Iris pigment epithelial cell (primary cell): ENCODE results near the gene PRKD1.
A peak's percentile ranks its signal among the peaks of the same experiment; 100 is the strongest.
"Not testable (repeated sequence)": the region's sequence is repeated elsewhere in the genome, so short reads cannot be mapped to it uniquely, and the experiment has no call there.

Source experiments
- DNase-seq: peaks from one replicate; pipeline ENCODE4 v3.0.0-alpha.2; 2011; ENCODE audit warnings: low read depth

Gene PRKD1

DNA sequence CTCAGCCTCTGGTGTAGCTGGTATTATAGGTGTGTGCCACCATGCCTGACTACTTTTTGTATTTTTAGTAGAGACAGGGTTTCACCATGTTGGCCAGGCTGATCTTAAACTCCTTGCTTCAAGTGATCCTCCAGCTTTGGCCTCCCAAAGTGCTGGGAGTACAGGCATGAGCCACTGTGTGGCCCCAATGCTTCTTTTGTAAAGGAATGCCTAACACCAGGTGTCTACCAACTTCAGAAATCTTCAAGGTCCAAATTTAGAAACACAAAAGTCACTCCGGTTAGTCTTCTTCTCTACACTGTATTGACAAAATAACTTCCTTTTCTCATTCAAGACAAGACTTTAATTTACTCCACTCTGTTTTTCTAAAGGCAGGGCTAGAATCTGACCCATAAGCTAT is 188.7 kb downstream of the PRKD1 start:
- no peak for DNase-seq

DNA sequence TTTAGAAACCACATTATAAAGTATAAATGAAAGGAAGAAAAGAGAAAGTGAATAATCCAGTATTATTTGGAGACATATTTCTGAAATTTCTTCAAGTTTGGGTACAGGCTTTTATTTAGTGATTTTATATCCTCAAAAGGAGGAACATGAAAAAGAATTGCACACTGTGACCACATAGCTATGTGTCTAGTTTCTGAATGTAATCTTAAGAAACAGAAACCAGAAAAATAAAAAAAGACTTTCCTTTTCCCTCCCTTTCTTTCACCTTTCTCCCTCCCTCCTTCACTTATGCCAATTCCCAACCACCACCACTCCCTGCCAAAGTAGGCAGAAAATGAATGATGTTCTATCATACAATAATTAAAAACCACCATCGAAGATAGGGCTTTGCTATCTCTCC is 189.6 kb downstream of the PRKD1 start:
- no peak for DNase-seq

DNA sequence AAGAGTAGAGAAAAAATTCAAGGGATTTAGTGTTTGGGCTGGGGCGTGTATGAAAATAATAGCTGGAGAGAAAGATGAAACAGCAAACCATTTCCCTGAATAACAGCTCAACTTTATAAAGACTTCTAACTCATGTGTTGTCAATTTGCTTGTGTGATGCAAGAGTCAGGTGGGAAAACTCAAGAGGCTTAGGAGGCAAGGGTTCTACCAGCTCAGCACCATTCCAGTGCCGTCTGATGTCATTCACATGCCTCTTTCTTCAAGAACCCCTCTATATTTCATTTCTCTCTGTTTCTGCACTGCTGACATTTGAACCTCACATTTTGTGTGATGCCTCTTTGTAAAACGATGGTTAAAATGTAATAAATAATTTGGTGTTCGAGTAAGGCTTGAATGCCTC is 192.2 kb downstream of the PRKD1 start:
- no peak for DNase-seq

DNA sequence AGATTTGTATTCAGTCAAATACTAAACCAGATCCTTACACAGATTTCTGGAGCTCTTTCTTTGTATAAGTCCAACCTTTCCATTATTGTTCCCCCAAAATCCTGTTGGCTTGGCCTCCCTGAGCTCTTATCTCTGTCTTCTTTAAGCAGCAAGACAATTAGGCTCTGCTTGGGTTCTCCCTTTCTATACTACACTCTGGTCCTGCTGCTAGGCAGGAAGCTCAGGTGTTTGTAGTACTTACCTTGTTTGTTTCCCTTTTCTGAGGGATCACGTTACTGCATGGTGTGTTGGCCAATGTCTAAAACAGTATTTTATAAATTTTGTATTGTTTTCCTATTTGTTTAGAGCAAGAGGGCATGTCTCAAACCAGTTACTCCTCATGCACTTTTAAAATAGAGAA is 192.9 kb downstream of the PRKD1 start:
- DNase-seq, result no peak

DNA sequence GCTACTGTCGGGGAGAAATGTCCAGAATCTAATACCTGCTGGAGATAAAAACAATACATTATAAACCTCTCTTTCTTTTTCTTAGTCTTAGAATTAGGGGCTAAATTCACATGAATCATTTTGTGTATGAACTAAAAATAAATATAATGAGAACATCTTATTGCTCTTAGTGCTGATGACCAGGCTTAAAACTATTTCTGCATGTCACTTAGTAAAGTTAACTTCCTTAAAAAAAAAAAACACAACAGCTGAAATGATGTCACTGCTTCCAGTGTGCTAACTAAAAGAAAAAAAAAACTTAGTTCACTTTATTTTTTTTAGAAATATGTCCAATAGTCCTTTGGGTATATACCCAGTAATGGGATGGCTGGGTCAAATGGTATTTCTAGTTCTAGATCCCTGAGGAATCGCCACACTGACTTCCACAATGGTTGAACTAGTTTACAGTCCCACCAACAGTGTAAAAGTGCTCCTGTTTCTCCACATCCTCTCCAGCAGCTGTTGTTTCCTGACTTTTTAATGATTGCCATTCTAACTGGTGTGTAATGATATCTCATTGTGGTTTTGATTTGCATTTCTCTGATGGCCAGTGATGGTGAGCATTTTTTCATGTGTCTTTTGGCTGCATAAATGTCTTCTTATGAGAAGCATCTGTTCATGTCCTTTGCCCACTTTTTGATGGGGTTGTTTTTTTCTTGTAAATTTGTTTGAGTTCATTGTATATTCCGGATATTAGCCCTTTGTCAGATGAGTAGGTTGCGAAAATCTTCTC is 200.9 kb downstream of the PRKD1 start:
- peak; percentile 84 for DNase-seq

DNA sequence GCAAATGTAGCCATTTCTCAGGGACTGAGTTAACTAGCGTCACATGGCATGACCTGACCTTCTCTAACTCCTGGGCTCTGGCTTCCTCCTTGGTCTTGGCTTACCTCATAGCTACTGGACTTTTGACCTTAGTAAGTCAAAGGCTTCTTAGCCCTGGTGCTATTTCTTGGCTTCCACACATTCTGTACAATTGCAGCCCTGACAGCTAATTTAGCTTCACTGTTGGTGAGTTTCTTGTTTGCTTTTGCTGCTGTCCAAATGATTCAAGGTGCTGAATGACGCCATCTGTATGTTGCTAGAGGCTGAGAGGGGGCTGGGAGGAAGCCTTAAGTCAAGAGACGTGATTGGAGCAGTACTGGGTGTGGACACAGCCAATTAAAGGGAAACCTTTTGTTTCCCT is 202.7 kb downstream of the PRKD1 start:
- DNase-seq, result peak; percentile 62

DNA sequence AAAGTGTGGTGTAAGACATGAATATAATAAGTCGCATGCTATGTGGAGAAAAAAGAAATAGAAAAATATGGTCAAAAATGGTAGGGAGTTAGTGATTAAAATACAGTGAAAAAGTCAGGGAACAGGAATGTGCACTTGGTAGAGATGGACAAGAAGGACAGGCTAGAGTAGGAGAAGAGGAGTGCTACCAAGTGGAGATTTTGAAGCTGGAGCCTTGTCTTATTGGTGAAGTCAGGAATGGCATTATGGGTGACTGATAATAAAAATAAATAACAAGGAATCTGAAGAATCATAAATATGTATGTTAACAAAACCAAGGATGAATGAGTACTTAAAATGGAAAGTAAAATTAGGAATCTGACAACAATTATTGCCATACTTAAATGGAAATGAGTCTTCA is 204.8 kb downstream of the PRKD1 start:
- DNase-seq, result no peak

DNA sequence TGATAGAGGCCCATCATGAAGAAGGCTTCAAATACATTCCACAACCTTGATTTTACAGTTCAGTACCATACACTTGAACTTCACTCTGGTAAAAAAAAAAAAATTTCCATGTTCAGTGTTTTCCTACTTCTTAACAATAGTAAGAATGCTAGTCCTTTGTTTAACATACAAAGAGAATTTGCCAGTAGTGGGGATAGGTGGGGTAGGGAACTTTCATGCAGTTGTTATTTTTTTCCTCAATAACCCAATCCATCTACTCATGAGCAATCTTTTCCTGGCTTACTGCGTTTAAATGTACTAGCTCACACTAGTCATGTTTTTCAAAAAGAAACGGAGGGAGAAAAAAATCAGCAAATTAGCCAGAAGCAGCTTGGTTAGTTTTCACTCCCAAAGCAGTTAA is 206.1 kb downstream of the PRKD1 start:
- DNase-seq, result no peak

DNA sequence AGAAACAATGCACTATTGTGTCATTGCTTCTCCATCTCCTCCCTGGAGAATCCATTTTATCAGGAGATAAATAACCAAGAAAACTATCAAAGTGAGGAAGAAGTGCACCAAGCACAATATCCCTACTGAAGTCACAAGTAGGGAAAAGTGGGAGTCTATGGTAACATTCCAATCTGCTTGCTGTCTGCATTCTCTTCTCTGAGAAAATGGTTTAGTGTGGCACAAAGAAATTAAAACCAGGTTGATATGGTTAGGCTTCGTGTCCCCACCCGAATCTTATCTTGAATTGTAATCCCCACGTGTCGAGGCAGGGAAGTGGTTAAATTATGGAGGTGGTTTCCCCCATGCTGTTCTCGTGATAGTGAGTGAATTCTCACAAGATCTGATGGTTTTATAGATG is 209.7 kb downstream of the PRKD1 start:
- no peak for DNase-seq

DNA sequence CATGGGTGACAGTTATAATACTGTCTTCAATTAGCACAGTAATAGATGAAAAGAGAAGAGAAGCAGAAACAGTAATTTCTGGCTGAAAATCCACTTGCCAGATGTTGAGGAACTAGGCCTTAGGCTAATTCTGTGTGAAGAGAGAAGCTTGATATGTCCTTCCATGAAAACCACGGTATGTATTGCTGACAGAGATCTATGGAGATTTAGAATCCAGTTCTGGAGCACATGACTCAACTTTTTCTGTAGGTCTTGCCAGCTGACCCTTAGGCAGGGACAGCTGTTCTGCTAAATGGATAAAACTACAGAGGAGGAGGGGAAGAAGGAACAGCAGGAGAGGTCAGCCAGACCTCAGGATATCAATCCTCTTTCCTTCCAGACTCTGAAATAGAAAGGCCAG is 211.5 kb downstream of the PRKD1 start:
- peak; percentile 13 for DNase-seq

DNA sequence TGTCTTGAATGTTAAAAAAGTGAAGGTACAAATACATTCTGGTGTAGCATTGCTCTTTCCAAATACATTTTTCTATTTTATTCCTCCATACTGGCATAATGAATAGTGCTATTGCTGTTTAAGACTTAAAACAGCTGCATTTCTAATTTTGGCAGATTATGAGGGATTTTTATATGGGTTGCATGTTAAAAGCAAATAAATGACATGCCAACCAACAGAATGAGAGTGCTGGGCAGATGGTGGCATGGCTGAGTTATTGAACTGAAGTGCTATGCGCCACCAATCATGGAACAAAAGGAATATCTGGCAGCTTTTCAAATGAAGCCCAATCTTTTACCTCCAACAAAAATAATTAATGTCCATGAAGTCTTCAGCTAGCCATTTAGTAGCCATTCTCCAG is 215.0 kb downstream of the PRKD1 start:
- no peak for DNase-seq

DNA sequence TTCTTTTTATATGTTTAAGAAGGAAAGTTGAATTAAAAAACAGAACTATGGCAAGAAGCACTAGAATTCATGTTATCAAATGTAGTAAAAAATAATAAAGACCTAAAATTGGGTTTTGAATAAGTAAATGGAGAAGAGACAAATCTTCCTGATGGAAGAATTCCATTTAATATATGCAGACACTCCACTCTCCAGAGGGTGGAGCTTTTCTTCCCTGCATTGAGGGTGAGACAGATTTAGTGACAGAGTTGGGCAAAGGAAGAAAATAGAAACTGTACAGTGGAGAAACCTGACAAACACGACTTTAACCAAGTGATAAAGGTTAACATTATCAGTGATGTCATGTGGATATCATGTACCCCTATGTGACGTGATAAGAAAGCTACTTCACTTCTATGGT is 217.6 kb downstream of the PRKD1 start:
- no peak for DNase-seq

DNA sequence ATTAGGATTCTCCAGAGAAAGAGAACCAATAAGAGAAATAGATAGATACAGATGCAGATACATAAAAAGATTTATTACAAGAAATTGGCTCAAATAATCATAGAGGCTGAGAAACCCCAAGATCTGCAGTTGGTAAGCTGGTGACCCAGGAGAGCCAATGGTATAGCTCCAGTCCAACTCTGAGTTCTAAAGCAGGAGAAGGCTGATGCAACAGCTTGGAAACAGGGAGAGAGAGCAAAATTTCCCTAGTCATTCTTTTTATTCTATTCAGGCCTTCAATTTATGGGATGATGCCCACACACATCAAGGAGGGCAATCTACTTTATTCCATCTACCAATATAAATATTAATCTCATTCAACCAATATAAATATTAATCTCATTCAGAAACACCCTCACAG is 218.2 kb downstream of the PRKD1 start:
- DNase-seq, result no peak

DNA sequence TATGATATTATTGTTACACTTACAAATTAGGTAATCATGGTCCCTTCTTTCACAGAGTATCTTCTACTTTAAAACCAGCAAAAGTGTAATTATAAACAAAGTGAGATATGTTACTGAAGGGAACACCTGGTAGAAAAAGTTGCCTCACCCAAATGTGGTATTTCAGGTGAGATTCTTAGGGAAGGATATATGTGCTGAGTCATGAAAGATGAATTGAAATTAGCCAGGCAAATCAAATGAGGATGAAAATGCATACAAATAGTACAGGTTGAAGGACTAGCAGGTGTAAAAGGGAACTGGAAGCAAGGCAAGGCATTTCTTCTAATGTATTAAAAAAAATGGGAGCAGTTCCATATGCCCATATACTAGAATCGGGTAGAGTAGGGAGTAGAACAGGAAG is 220.9 kb downstream of the PRKD1 start:
- DNase-seq, result no peak

DNA sequence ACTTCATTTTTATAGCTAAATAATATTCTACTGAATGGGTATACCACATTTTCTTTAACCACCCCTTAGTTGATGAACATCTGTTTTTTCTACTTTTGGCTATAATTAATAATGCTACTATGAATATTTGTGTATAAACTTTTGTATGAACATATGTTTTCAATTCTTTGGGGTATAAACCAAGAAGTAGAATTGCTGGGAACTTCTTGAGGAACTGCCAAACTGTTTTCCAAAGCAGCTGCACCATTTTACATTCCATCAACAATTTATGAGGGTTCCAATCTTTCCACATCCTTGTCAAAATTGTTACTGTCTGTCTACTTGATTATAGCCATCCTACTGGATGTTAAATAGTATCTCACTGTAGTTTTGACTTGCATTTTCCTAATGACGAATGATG is 221.8 kb downstream of the PRKD1 start:
- DNase-seq, result no peak

DNA sequence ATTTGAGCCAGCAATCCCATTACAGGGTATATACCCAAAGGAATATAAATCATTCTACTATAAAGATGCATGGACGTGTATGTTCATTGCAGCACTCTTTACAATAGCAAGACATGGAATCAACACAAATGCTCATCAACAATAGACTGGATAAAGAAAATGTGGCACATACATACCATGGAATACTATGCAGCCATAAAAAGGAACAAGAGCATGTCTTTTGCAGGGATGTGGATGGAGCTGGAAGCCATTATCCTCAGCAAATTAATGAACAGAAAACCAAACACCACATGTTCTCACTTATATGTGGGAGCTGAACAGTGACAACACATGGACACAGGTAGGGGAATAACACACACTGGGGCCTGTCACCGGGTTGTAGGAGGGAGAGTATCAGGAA is 238.1 kb downstream of the PRKD1 start:
- not testable (repeated sequence) for DNase-seq

DNA sequence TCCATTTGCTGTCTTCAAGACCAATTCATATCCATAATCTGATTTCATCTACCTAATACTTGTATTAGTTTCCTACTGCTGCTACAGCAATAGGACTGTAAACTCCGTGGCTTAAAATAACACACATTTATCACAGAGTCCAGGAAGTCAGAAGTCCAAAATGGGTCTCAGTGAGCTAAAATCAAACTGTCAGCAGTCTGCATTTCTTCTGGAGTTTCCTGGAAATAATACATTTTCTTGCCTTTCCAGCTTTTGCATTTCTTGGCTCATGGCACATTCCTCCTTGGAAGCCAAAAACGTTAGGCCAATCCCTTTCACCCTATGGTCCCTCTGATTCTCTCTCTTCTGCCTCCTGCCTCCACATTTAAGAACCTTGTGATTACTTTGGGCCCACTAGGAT is 239.8 kb downstream of the PRKD1 start:
- no peak for DNase-seq

DNA sequence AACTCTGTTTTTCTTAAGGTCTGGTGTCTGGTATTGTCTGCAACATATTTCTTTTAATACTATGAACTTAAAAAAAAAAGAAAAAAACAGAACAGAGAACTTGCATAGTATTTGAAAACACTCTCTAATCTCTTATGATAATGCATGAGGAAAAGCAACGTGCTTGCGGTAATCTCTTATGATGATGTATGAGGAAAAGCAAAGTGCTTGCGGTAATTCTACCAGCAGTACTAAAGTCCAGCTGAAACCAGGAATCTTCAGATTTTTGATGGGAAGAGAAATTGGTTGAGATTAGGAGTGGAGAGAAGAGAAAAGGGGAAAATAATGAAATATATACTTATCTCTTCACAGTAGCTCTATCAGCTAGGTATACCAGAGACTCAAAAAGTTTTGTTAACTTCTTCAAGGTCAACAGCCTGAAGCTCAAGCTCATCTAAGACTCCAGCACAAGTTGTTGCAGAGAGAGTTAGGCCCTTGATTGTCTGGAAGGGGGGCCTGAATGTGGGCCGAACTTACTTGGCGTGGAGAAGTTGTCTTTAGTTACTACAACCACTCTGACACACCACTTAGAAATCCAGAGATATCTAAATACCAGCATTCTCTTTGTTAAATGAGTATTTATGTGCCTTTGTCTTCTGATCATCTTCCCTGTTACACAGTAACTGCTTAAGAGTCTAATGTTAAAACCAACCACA is 240.4 kb downstream of the PRKD1 start:
- peak; percentile 41 for DNase-seq

DNA sequence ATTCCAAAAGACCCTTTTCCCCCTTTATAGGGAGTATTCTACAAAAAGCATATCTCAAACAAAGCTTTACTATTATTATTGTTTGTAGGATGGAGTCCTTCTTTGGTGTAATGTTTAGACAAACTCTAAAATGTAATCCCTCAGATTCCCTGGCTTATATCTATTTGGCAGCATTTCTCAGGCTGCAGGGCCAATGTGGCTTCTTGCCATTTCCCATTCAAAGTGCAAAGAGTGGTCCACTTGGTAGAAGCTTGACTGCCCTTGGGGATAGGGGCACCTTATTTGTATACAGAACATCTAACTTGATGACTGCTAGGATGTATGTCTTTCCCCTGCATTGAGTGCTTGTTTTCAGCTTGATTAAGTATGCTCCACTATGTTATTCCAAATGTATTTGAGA is 242.7 kb downstream of the PRKD1 start:
- no peak for DNase-seq

DNA sequence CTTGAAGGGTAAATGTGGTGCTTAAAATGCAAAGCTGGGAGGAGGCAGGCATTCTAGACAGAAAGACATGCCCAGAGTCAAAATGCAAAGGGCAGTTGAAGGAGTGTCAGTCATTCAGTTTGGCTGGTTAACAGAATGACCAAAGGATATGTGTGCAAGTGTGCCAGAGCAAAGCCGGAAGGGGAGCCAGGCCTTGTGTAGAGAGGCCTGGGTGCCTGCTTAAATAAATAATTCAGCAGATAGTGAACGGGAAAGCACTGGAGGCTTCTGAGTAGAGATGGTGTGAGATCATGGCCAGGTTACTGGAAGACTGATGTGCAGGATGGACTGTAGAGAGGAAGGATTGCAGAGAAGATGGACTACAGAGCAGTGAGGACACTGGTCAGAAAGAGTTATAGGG is 244.9 kb downstream of the PRKD1 start:
- DNase-seq, result no peak

DNA sequence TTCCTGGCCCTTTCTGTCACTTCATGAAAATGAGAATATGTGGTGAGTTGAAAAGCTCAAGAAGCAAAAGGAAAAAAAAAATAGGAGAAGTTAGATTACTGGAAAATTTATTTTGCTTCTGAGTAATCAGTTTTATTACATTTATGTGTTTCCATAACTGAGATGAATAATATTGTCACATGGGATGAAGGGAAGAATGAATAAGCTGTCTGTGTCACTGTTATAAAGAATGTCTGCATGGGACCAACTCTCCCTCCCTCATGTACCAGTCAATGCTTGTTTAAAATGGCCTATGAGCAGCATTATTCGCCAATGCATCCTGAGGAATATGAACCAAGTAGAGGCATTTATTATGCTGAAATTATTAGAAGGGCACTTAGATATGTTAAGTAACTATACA is 246.3 kb downstream of the PRKD1 start:
- no peak for DNase-seq

DNA sequence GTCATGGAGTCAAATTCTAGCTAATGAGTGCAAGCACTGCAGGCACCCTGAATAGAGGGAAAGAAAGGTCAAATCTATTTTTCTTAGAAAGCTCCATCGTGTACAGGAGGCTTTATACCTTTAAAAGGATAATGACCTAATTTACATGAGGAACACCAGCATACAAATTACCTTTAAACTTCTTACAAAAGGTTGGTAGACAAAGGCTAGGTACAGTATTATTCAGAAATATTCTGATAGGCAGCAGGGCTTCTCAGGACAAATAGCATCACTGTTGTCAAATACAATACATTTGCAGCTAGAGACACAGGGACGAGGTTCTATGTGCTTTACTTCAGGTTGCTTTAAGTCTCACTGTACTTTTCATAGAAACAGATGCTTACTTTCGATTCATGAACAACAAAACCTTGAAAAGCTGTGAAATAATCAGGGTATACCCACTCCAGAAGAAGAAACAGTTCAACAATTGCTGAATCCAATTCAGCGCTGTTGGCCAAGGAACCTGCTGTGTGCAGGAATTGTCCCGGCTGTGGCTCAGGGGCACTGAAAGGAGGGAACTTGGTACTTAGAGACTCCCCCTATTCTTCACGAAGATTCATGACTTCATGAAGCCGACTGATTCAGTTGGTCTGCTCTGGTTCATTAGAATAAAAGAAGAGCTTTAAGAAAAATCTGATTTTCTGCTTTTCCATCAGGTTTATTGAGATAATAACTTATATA is 252.9 kb downstream of the PRKD1 start:
- no peak for DNase-seq

DNA sequence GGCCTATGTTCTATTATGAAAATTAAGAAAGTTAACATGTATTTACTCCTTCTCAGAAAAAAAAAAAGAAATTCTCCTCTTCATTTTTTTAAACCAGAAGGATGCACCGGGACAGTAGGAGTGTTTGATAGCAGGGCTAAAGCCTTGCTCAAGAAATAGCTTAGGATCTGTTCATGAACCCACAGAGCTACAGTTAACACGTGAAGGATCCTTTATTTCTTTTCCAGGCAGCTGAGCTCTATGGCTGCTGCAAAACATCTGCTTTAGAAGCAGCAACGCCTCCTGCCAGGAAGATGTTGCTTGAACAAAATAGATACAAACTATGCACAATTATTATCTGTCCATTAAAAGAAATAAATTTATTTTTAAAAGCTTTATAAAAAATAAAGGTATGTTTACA is 254.8 kb downstream of the PRKD1 start:
- DNase-seq, result no peak
